ENCODE results near the gene CCDC90B. TPM values are rescaled to one million over a fixed set of nuclear protein-coding genes. Genes with fewer than 3 reads are reported as not detected.

The CCDC90B gene
- total and polyA plus RNA-seq, 2 of the 8 experiments (the other 6 are each of a cell fraction or from before 2014, with no cell fraction given), result 21.8 to 54.5 TPM

DNA sequence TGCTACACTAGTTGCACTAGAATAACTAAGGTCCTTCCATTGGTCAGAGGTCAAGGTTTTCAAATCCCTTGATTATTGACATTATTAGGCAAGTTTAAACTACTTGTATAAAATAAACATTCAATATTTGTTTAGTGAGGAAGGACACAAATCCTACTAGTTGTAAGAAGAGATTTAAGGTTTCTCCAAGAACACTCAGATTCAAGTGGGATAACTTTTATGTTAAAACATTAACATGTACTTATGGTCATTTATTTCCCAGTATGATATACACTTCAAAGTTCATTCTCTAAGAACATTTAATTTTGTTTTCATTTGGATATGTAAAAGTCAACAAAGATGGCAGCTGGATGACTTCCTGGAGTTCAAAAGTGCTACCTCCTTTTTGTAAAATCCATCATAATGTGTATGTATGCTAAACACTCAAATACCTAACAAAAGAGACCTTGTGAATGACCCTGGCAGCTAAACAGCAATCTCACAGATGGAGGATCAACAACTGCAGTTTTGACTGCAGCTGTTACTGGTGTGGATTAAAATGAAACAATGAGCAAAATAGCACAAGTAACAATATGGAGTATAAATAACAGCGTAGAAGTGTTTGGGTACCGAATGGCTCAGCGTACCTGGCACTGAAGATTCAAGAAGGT, 1.5 kb downstream of the CCDC90B start:
- H3K4me1 ChIP-seq (replicated peaks in 1 of 4; ENCODE audit: control insufficient read depth in 3 of 4, insufficient read depth in 4 of 4, low read length in 3 of 4), result 0 out of 7 replicates have a peak, but pooled peaks cover 0 to 1% (median 0%) of the 10 kb centered on the region in 4 experiments
- no peaks in the 10 kb centered on the region for H3K9me3 ChIP-seq (ENCODE audit: insufficient read depth in 2 of 2, low read depth in 1 of 2, low read length in 1 of 2)
- H4K8ac ChIP-seq (ENCODE audit: extremely low read depth, insufficient read depth, low read length), result no peak overlapping the region
- no peak overlapping the region for H3K18ac ChIP-seq (ENCODE audit: extremely low read depth, low read length)
- peak overlapping the region; percentile 78 to 81 for H3K4me2 ChIP-seq (ENCODE audit: insufficient read depth in 1 of 2, low read depth in 2 of 2, low read length in 2 of 2)
- peaks cover 2% of the 10 kb centered on the region; the same call in 1 of the 2 replicates for H3K23me2 ChIP-seq (ENCODE audit: low read depth, low read length)
- no peak overlapping the region for H2BK15ac ChIP-seq (ENCODE audit: low read length)
- CTCF ChIA-PET (ENCODE audit: partially characterized antibody), result interaction anchor here (1.0 to 1.2 kb wide), 3 partner anchors 303 to 533 kb away, joined by 3 to 6 read pairs (median 4); no protein-coding TSS in a partner anchor
- no peak overlapping the region for H3K56ac ChIP-seq (replicated peaks; ENCODE audit: insufficient read length, low read depth, low read length)
- H2AK5ac ChIP-seq (ENCODE audit: low read depth, low read length), result no peak overlapping the region
- no peak overlapping the region for H4K5ac ChIP-seq (ENCODE audit: insufficient read length, low read depth, low read length)
- no peak overlapping the region for H2BK12ac ChIP-seq (ENCODE audit: low read depth, low read length)
- H3K36me3 ChIP-seq (ENCODE audit: control insufficient read depth in 2 of 4, insufficient read depth in 4 of 4, low read length in 3 of 4), result peaks cover 0 to 4% (median 0%) of the 10 kb centered on the region in 4 experiments; a peak in 1 of 8 replicates
- no peak overlapping the region for H3K23ac ChIP-seq (ENCODE audit: insufficient read length)
- FAIRE-seq, result no peak
- H2BK5ac ChIP-seq (ENCODE audit: low read depth, low read length), result no peak overlapping the region
- H3K27ac ChIP-seq (ENCODE audit: low read depth, low read length), result no peak overlapping the region
- no peak overlapping the region for H2AFZ ChIP-seq (ENCODE audit: low read length)
- peak overlapping the region; percentile 82 to 99 (median 92) for H3K4me3 ChIP-seq (ENCODE audit: extremely low read depth in 1 of 4, insufficient read depth in 2 of 4, low read depth in 3 of 4, low read length in 4 of 4)
- H3K79me1 ChIP-seq (ENCODE audit: low read depth, low read length), result no peaks in the 10 kb centered on the region
- H4K91ac ChIP-seq (replicated peaks; ENCODE audit: insufficient read length, low read length), result no peak overlapping the region
- POLR2A ChIA-PET (ENCODE audit: partially characterized antibody), result interaction anchor here (2.1 kb wide), 1 partner anchor 127 kb away, joined by 7 read pairs; the partner anchor contains the start of gene PCF11
- no peaks in the 10 kb centered on the region for H3K27me3 ChIP-seq (replicated peaks in 1 of 4; ENCODE audit: control insufficient read depth in 3 of 4, extremely low read depth in 1 of 4, insufficient read depth in 3 of 4, low read length in 3 of 4)
- H2BK20ac ChIP-seq (ENCODE audit: low read length), result no peak overlapping the region
- H3K79me2 ChIP-seq (ENCODE audit: control insufficient read depth in 1 of 2, insufficient read depth in 2 of 2, low read length in 2 of 2), result peaks cover 0 to 35% of the 10 kb centered on the region in 2 experiments; a peak in 3 of 4 replicates
- no peak overlapping the region for H3K14ac ChIP-seq (ENCODE audit: insufficient read length)
- no peak overlapping the region for H3K4ac ChIP-seq (replicated peaks; ENCODE audit: insufficient read length, low read depth, low read length)
- no peaks in the 10 kb centered on the region for H4K20me1 ChIP-seq (replicated peaks in 1 of 2; ENCODE audit: control insufficient read depth in 1 of 2, insufficient read depth in 2 of 2, low read length in 2 of 2)
- peak overlapping the region in 3 of 4 experiments; percentile 34 to 94 (median 79); a peak in 3 of 7 replicates for H3K9ac ChIP-seq (replicated peaks in 1 of 4; ENCODE audit: extremely low read depth in 1 of 4, low read depth in 3 of 4, low read length in 3 of 4)
- no peak overlapping the region for H2BK120ac ChIP-seq (replicated peaks; ENCODE audit: low read depth, low read length)
- WGBS, 2 experiments (ENCODE audit: extremely low coverage in 1 of 2, insufficient coverage in 1 of 2, insufficient read length in 1 of 2, insufficient replicate concordance in 2 of 2, low coverage in 1 of 2, low lambda C conversion rate in 2 of 2, missing lambda C conversion rate in 1 of 2), result 44% methylated on average over 3 of the region's 3 CpGs; no CpG with 5 or more reads in 1 of the 2 experiments
- DNase-seq (ENCODE audit: low read depth in 1 of 2, low spot score in 2 of 2), result no peak
- TF ChIP-seq SAP30 (IDR thresholded peaks at IDR 0.05; ENCODE audit: insufficient read depth, insufficient replicate concordance, low read length), result no peak
- no peak for TF ChIP-seq FOSL1 (IDR thresholded peaks at IDR 0.05; ENCODE audit: insufficient read depth, low read depth, low read length)
- no peak for TF ChIP-seq SP1 (IDR thresholded peaks at IDR 0.05; ENCODE audit: low read depth, low read length)
- no peak for TF ChIP-seq MAFK (IDR thresholded peaks at IDR 0.05; ENCODE audit: low read depth, low read length)
- TF ChIP-seq, protein P1, sequence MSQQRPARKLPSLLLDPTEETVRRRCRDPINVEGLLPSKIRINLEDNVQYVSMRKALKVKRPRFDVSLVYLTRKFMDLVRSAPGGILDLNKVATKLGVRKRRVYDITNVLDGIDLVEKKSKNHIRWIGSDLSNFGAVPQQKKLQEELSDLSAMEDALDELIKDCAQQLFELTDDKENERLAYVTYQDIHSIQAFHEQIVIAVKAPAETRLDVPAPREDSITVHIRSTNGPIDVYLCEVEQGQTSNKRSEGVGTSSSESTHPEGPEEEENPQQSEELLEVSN (IDR thresholded peaks at IDR 0.05), result no peak
- no peak for TF ChIP-seq KDM5A (IDR thresholded peaks at IDR 0.05; ENCODE audit: low read length)
- no peak for TF ChIP-seq RBBP5 (IDR thresholded peaks at IDR 0.05; ENCODE audit: borderline replicate concordance, low read depth, low read length)
- TF ChIP-seq ATF3 (IDR thresholded peaks at IDR 0.05; ENCODE audit: insufficient read depth, low read depth, low read length), result no peak
- no peak for TF ChIP-seq NRF1 (IDR thresholded peaks at IDR 0.05; ENCODE audit: low read depth, low read length)
- no peak for TF ChIP-seq PHF8 (conservative IDR thresholded peaks at IDR 0.05; ENCODE audit: low read depth, low read length)
- TF ChIP-seq RFX5 (IDR thresholded peaks at IDR 0.05; ENCODE audit: borderline replicate concordance, low read depth, low read length), result no peak

All from H1 (cell line).